ENCODE data around the gene TMEM190. TPM values are rescaled to one million over a fixed set of nuclear protein-coding genes. Genes with fewer than 3 reads are reported as not detected.

The TMEM190 gene
- total RNA-seq, 1 experiment from 2014 or later, result not detected

- BruUV-seq (replicated peaks), result no TSS peak
- peaks cover 23% of the 10 kb centered on the region for H3K4me1 ChIP-seq (replicated peaks; ENCODE audit: insufficient read depth)
- peaks cover 61% of the 10 kb centered on the region for H4K20me1 ChIP-seq (ENCODE audit: insufficient read depth)
- no peak overlapping the region for H3K4me2 ChIP-seq
- peaks cover 92% of the 10 kb centered on the region for H3F3A ChIP-seq (ENCODE audit: insufficient read depth, low read depth)
- TF ChIP-seq EZH2 (IDR thresholded peaks at IDR 0.05; ENCODE audit: low read depth) (no peak), CTCF (conservative IDR thresholded peaks at IDR 0.05) (no peak)
- POLR2A ChIA-PET (ENCODE audit: unreplicated experiment), result interaction anchor here (0.5 to 0.6 kb wide), 2 partner anchors 19 to 23 kb away, joined by 6 to 12 read pairs; no protein-coding TSS in a partner anchor
- H3K27me3 ChIP-seq (ENCODE audit: insufficient read depth, low read depth), result no peaks in the 10 kb centered on the region
- intact Hi-C loops (cut with micrococcal nuclease; ENCODE audit: unreplicated experiment), result no loop called here
- H3K9me2 ChIP-seq (ENCODE audit: insufficient read depth), result no peaks in the 10 kb centered on the region
- no peak overlapping the region for H2AFZ ChIP-seq
- H3K4me3 ChIP-seq, result no peak overlapping the region
- H3K36me3 ChIP-seq (ENCODE audit: low read depth), result peaks cover 38% of the 10 kb centered on the region
- no peak overlapping the region for H3K27ac ChIP-seq
- CTCF ChIA-PET, result interaction anchor here (1.0 kb wide), 1 partner anchor 77 kb away, joined by 3 read pairs; no protein-coding TSS in a partner anchor
- no peaks in the 10 kb centered on the region for H3K9me3 ChIP-seq (ENCODE audit: insufficient read depth, low read depth)
- H3K79me2 ChIP-seq (ENCODE audit: low read depth), result peaks cover 41% of the 10 kb centered on the region
- DNase-seq, result no peak
Measured at GRCh38 chr19:55391191-55391670, 14.6 kb downstream of the TMEM190 start.

GRCh38 chr19:55391702-55392615 is 15.3 kb downstream of the TMEM190 start:
- H3K9me2 ChIP-seq (ENCODE audit: insufficient read depth), result no peaks in the 10 kb centered on the region
- H3K36me3 ChIP-seq (ENCODE audit: low read depth), result peaks cover 32% of the 10 kb centered on the region
- no peak overlapping the region for H2AFZ ChIP-seq
- H3K4me1 ChIP-seq (replicated peaks; ENCODE audit: insufficient read depth), result peaks cover 20% of the 10 kb centered on the region
- no peaks in the 10 kb centered on the region for H3K9me3 ChIP-seq (ENCODE audit: insufficient read depth, low read depth)
- no peak for DNase-seq
- no peak for TF ChIP-seq EZH2 (IDR thresholded peaks at IDR 0.05; ENCODE audit: low read depth)
- TF ChIP-seq CTCF (conservative IDR thresholded peaks at IDR 0.05), result no peak
- ChIA-PET CTCF (no interaction called here), POLR2A (ENCODE audit: unreplicated experiment) (interaction anchor here (0.6 kb wide), 1 partner anchor 20 kb away, joined by 6 read pairs; no protein-coding TSS in a partner anchor)
- H3K79me2 ChIP-seq (ENCODE audit: low read depth), result peaks cover 34% of the 10 kb centered on the region
- H3K4me3 ChIP-seq, result no peak overlapping the region
- H3K27me3 ChIP-seq (ENCODE audit: insufficient read depth, low read depth), result no peaks in the 10 kb centered on the region
- intact Hi-C loops (cut with micrococcal nuclease; ENCODE audit: unreplicated experiment), result no loop called here
- H3F3A ChIP-seq (ENCODE audit: insufficient read depth, low read depth), result peaks cover 87% of the 10 kb centered on the region
- BruUV-seq (replicated peaks), result no TSS peak
- peaks cover 54% of the 10 kb centered on the region for H4K20me1 ChIP-seq (ENCODE audit: insufficient read depth)
- H3K27ac ChIP-seq, result no peak overlapping the region
- H3K4me2 ChIP-seq, result no peak overlapping the region

GRCh38 chr19:55392820-55393761 is 16.5 kb downstream of the TMEM190 start:
- intact Hi-C loops (cut with micrococcal nuclease; ENCODE audit: unreplicated experiment), result no loop called here
- Histone ChIP-seq H3K4me3 (no peak overlapping the region), H3K9me3 (ENCODE audit: insufficient read depth, low read depth) (no peaks in the 10 kb centered on the region), H3K79me2 (ENCODE audit: low read depth) (peaks cover 22% of the 10 kb centered on the region), H3K27ac (no peak overlapping the region), H3K27me3 (ENCODE audit: insufficient read depth, low read depth) (no peaks in the 10 kb centered on the region), H3K36me3 (ENCODE audit: low read depth) (peaks cover 21% of the 10 kb centered on the region), H4K20me1 (ENCODE audit: insufficient read depth) (peaks cover 42% of the 10 kb centered on the region), H3K4me2 (no peak overlapping the region), H3K4me1 (replicated peaks; ENCODE audit: insufficient read depth) (peaks cover 9% of the 10 kb centered on the region), H2AFZ (no peak overlapping the region), H3F3A (ENCODE audit: insufficient read depth, low read depth) (peaks cover 80% of the 10 kb centered on the region), H3K9me2 (ENCODE audit: insufficient read depth) (no peaks in the 10 kb centered on the region)
- TF ChIP-seq EZH2 (IDR thresholded peaks at IDR 0.05; ENCODE audit: low read depth) (no peak), CTCF (conservative IDR thresholded peaks at IDR 0.05) (no peak)
- BruUV-seq (replicated peaks), result no TSS peak
- CTCF ChIA-PET, result no interaction called here
- no peak for DNase-seq
- POLR2A ChIA-PET (ENCODE audit: unreplicated experiment), result interaction anchor here (0.7 kb wide), 1 partner anchor 114 kb away, joined by 9 read pairs; no protein-coding TSS in a partner anchor

Measured in PC-9 (cell line).